Stimulated activated CD8-positive, alpha-beta memory T cell treated with anti-CD3 and anti-CD28 coated beads, Interleukin-2, amount 100 ng/mL, for 1 hour (primary cell): Measurements from ENCODE around the gene CD274.
"Not testable (repeated sequence)": the region's sequence is repeated elsewhere in the genome, so short reads cannot be mapped to it uniquely, and the experiment has no call there.

Experiments used
- DNase-seq, 2 donors: peaks; one replicate each; pipeline ENCODE4 v3.0.0-alpha.2; 2020; ENCODE audit warnings: low read depth in 2 of 2

Gene CD274

DNA sequence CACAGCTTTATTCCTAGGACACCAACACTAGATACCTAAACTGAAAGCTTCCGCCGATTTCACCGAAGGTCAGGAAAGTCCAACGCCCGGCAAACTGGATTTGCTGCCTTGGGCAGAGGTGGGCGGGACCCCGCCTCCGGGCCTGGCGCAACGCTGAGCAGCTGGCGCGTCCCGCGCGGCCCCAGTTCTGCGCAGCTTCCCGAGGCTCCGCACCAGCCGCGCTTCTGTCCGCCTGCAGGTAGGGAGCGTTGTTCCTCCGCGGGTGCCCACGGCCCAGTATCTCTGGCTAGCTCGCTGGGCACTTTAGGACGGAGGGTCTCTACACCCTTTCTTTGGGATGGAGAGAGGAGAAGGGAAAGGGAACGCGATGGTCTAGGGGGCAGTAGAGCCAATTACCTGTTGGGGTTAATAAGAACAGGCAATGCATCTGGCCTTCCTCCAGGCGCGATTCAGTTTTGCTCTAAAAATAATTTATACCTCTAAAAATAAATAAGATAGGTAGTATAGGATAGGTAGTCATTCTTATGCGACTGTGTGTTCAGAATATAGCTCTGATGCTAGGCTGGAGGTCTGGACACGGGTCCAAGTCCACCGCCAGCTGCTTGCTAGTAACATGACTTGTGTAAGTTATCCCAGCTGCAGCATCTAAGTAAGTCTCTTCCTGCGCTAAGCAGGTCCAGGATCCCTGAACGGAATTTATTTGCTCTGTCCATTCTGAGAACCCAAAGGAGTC lies at the start of gene CD274:
Gene CD274 (plus strand): TSS at position 184 of the 733 bp plus-strand sequence. CDS start 5,572 bp downstream, outside the sequence.
- peak; percentile 50 to 58 for DNase-seq

DNA sequence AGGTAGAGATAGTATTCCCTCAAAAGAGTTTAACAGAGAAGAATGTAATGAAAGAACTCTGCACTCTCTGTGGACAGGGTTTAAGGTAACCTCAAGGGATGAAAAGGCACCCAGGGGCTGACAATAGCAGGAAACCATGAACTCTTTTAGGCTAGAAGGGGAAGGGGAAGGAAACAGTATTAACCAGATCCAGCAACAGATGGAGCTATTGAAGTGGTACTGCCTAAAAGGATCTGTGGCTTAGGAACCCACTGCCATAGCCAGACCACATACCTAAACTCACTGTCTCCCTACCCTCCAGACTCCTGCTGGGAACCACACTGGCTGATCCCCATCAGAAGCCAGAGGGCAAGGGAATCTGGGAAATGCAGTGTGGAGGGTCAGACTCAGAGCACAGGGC lies 48.1 kb upstream of the CD274 start:
- no peak for DNase-seq

DNA sequence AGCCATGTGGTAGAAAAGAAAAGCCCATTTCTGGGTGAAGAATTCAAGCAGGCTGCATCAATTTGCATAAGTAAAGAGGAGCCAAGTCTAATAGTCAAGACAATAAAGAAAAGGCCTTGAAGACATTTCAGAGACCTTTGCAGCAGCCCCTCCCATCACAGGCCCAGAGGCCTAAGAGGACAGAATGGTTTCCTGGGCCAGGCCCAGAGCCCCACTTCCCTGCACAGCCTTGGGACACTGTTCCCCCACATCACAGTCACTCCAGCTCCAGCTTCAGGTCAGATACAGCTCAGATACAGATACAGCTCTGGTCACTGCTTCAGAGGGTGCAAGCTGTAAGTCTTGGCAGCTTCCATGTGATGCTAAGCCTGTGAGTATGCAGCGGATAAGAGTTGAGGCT lies 41.7 kb upstream of the CD274 start:
- no peak for DNase-seq

DNA sequence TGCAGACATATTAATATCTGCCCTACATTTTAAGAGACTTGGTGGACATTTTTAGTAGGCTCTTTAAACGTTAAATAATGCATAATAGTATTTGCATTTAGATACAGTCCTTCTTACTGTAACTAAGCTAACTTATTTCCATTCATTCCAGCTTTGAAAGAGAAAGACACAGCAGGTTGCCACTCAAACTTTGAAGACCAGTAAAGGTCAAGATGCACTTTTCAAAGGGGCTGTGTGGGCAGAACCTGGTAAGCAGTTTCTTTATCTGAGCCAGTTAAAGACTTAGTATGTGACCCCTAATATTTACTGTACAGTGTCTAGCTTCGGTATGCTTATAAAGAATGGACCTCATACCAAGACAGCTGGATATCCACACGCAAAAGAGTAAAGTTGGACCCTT lies 33.4 kb upstream of the CD274 start:
- no peak for DNase-seq

DNA sequence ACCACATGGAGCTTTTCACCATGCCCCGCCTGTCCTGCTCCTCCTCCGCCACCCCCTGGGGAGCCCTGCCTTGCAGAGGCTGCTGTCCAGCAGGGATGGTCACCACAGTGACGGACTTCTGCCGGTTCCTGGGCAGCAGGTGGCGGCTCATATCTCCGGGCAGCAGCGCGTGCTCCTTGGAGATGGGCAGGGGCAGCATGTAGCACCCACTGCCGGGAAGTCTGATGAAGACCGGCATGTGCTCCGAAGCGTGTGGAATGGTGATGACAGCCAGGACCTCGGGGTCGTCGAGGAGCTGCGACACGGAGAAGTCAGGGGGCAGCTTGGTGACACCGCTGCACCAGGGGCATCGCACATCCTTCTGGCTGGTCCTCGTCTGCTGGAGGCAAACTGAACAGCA lies 31.9 kb upstream of the CD274 start:
- no peak for DNase-seq

DNA sequence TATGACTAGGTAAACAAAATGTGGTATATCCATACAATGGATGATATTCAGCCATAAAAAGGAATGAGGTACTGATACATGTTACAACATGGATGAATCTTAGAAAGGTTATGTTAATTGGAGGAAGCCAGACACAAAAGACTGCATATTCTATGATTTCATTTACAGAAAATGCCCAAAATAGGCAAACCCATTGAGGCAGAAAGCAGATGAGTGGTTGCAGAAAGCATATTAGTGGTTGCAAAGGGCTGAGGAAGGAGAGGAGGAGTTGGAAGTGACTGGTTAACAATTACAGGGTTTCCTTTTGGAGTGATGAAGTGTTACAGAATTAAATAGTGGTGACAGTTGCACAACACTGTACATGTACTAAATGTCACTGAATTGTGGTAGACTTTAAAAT lies 30.4 kb upstream of the CD274 start:
- no peak for DNase-seq

DNA sequence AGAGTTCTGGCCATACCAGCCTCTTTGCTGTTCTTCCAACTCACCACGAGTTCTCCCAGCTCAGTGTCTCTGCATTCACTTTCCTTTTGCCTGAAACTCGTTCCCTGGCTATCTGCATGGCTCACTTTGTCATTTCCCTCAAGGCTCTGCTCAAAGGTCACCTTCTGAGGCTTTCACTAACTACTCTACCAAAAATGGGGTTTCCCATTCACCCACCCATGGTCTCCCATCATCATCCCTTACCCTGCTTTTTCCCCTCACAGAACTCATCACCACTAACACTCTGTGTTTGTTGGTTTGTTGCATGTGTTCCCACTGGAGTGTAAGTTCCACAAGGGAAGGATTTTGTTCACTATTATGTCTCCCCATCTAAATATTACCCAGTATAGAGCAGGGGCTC lies 29.2 kb upstream of the CD274 start:
- DNase-seq = no peak

DNA sequence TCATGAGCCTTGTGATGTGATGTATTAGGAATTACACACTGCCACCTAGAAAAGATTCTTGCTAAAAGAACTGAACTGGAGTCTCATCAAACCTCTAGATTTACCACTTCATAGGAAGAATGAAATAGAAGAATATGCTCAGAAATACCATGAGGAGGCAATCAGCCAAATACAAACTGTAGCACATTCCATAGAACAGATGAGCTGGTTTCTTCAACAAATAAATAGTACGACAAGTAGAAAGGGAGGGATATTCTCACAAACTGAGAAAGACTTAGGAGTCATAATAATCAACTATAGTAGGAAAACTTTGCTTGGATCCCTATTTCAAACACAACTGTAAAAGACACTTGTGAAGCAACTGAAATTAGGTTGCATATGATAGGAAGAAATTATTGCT lies 28.1 kb upstream of the CD274 start:
- DNase-seq = no peak

DNA sequence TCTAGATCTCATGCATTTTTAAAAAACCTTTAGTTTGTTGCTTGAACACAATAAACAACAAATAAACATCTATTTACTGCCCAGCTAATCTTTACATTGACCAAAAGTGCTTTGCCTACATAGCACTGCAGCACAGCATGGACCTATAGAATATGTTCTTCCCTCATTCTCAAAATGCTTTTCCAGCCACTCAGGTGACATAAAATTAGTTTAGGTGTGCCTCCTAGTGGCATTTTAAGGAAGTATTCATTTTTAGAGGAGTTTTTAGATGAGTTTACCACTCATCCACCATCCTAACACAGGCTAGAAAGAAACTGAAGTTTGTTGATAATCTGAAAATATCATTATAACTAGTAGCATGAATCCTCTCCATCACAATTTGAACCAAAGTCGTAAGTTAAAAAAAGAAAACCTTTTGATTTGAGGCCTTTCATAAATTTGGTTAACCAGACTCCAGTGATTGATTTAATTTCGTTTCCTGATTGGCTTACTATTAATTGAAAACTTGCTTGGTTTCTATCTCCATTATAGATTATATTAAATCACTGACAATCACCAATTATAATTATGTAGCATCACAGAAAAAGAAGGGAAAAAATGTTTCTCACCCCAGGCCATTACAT lies 25.2 kb upstream of the CD274 start:
- no peak for DNase-seq

DNA sequence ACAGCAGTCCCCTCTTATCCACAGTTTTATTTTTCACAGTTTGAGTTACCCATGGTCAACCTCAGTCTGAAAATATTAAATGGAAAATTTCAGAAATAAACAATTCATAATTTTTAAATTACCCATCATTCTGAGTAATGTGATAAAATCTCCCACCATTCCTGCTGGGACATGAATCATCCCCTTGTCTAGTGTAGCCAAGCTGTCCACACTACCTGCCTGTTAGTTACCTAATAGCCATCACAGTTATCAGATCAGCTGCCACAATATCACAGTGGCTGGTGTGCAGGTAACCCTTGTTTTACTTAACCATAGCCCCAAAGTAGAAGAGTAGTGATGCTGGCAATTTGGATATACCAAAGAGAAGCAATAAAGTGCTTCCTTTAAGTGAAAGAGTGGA lies 23.3 kb upstream of the CD274 start:
- no peak for DNase-seq

DNA sequence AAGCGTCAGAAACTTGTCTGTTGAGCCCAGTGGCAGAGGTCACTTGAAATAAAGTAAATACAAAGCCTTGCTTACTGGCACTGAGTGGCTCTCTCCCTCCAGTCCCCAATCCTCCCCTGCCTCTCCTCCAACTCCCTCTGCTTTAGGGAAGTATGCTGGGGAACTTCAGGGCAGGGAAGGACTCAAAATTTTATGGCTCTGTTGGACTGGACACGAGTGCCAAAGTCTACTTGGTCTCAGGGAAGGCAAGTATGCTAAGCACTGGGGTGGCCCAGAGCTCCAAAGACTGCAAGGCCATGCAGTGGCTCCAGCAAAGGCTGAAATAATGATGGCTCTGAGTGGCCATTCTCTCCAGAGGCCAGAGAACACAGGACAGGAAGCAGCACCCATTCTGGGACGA lies 22.2 kb upstream of the CD274 start:
- DNase-seq = no peak

DNA sequence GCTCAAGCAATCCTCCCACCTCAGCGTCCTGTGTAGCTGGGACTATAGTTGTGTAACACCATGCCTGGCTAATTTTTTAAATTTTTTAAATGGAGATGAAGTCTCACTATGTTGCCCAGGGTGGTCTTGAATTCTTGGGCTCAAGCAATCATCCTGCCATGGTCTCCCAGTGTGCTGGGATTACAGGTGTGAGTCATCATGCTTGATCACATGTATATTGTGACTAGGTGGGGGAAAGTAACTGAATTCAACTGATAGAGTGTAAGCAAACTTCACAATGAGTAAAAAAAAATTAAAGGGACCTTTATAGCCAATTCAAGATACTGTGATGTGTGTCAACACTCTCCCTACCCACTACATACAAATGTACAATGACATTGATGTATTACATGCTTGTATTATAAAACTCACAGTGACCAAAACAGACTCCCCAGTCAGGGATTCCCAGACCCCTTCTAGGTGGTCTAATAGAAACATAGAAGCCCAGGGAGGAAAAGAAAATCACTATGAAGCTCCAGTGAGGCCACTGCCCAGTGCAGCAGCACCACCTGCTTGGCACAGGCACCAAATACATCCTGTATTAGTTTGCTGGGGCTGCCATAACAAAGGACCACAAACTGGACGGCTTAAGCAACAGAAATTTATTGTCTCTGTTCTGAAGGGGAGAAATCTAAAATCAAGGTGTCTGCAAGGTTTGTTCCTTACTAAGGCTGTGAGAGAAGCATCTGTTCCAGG lies 21.4 kb upstream of the CD274 start:
- no peak for DNase-seq

DNA sequence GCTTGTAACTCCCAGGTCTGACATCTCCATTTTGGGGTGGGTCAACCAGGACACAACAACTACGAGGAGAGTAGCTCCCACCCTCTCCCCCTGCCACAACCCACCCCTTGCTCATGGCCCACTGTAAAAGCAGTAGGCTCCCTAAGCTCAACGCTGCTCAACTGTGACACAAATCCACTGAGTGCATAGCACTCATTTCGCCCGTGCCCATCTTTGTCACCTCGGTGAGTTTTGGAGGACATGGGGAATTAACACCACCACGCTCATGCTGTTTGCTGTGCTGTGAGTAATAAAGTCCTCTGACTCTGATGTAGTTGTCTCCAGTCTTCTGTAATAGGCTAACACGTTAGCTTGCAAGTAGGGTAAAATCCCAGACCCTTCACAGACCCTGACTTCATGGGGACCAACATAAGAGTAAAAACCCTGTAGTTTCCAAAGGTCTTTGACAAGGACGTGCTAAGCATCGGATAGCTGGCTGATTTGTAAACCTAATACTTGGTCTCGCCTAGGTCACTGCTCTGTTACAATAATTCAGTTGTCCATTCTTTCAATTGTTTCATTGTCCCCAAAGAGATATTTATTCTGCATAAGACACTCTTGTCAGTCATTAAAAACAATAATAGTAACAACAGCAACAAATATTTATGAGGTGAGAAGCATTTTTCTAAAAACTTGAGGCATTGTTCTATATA lies 20.3 kb upstream of the CD274 start:
- DNase-seq = no peak

DNA sequence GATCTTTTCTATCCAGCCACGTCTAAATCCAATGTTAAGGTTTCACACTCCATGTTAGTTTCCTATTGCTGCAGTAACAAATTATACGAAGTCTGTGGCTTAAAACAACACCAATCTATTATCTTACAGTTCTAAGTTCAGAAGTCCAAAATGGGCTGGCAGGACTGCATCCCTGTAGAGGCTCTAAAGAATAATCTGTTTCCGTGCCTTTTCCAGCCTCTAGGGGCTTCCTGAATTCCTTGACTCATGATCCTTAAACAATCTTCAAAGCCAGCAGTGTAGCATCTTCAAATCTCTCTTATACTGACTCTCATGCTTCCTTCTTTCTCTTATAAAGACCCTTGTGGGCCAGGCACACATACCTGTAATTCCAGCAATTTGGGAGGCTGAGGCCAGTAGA lies 19.4 kb upstream of the CD274 start:
- DNase-seq = no peak

DNA sequence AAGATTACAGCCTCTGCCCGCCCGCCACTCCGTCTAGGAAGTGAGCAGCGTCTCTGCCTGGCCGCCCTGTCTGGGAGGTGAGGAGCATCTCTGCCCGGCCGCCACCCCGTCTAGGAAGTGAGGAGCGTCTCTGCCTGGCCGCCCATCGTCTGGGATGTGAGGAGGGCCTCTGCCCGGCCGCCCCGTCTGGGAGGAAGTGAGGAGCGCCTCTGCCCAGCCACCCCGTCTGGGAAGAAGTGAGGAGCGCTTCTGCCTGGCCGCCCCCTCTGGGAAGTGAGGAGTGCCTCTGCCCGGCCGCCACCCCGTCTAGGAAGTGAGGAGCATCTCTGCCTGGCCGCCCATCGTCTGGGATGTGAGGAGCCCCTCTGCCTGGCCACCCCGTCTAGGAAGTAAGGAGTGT lies 17.5 kb upstream of the CD274 start:
- not testable (repeated sequence) for DNase-seq

DNA sequence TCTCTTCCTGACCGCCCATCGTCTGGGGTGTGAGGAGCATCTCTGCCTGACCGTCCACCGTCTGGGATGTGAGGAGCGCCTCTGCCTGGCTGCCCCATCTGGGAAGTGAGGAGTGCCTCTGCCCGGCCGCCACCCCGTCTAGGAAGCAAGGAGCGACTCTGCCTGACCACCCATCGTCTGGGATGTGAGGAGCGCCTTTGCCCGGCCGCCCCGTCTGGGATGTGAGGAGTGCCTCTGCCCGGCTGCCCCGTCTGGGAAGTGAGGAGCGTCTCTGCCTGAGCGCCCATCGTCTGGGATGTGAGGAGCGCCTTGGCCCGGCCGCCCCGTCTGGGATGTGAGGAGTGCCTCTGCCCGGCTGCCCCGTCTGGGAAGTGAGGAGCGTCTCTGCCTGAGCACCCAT lies 17.0 kb upstream of the CD274 start:
- not testable (repeated sequence) for DNase-seq

DNA sequence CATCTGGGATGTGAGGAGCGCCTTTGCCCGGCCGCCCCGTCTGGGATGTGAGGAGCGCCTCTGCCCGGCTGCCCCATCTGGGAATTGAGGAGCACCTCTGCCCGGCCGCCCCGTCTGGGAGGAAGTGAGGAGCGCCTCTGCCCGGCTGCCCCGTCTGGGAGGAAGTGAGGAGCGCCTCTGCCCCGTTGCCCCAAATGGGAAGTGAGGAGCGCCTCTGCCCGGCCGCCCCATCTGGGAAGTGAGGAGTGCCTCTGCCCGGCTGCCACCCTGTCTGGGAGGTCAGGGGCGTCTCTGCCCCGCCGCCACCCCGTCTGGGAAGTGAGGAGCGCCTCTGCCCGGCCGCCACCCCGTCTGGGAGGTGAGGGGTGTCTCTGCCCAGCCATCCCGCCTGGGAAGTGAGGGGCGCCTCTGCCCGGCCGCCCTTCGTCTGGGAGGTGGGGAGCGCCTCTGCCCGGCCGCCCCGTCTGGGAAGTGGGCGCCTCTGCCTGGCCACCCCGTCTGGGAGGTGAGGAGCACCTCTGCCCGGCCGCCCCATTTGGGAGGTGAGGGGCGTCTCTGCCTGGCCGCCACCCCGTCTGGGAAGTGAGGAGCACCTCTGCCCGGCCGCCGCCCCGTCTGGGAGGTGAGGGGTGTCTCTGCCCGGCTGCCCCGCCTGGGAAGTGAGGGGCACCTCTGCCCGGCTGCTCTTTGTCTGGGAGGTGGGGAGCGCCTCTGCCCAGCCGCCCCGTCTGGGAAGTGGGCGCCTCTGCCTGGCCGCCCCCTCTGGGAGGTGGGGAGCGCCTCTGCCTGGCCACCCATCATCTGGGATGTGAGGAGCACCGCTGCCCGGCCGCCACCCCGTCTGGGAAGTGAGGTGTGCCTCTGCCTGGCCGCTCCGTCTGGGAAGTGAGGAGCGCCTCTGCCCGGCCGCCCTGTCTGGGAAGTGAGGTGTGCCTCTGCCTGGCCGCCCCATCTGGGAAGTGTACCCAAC lies 16.2 kb upstream of the CD274 start:
- not testable (repeated sequence) for DNase-seq

DNA sequence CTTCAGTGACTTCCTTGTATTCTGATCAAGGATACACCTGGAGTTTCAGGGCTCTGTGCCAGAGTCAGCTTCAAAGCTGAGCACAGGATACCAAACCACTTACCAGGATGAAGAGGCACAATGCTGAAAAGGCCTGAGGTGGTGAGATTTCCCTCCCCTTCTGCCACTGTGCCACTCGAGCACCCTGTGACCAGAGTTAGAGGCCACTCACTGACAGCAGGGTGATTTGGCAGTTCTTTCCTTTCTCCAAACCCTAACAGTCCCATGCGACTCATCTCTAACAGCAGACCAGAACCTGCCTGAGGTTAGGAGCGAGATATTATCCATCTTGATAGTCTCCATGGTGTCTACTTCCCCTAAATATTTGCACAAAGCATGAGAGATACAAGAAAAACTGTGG lies 14.4 kb upstream of the CD274 start:
- no peak for DNase-seq

DNA sequence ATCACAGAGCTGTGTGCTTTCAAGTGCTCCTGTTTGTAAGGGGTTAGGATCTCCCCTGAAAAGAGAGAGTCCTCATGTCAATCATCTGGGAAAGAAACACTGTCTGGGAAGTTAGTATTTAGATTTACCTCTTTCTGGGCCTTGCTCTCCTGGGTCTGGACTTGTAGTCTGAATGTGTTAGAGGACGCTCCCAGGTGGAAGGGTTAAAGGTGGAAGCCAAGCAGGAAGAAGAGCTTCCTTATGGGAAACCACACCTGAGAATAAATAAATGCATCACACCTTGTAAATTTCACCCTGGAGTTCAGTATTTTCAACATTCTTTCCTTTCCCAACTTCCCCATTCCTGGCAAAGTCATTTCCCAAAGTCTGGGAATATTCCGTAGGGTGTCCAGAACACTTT lies 13.9 kb upstream of the CD274 start:
- no peak for DNase-seq

DNA sequence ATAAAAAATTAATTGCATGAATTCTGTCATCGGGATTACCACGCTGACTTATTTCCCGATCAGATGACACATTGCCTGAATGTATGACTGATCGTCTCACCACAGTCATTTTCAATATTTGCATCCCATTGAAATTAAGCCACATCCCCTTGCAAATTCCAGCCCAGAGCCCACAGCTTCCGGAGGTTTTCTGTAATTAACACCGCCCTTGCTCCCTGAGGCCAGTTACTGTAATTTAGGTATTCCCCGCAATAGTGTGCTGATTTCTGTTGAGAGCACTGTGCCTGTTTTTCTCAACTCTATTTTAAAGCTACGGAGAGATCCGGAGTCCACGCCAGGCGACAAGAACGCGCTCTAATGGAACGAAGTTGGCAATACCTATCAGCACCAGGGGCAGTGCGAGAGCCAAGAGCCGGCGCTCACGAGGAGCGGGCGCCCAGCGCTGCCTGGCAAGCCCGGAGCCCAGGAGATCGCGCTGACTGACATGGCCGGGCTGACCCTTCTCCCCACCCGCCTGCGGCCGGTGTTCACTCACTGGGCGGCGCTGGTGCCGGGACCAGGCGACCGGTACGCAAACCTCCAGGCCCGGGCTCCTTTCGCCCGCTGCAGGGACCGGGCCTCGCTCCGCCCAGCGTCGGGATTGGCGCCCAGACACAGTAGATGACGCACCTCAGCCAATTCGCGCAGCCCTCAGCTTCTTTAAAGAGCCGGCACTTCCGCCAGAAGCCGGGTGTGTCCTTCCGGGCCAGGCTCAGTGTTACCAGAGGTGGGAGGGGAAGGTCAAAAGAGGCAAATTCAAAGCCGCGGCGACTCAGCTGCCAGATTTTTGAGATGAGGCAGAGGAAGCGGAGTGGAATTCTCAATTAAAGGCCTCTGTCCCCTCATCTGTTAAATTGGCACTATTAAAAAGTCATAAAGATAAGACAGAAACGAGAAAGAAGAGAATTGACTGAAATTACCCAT lies 12.8 kb upstream of the CD274 start, which contains the start of gene PLGRKT:
Gene PLGRKT (minus strand): TSS at position 672 of the 963 bp plus-strand sequence. CDS start 5,948 bp downstream, outside the sequence.
- peak; percentile 70 to 82 for DNase-seq
